Ramos (cell line): Measurements from ENCODE around the gene FABP3.

ENCODE experiments used
- in situ Hi-C: fragments of 300-500 bp; cut with MboI; formaldehyde crosslinking; loops from one replicate; pipeline ENCODE4 v1.14.3; 2022; ENCODE audit warnings: low sequenced_read_pairs; ENCODE audit not compliant: unreplicated experiment

FABP3 gene

DNA sequence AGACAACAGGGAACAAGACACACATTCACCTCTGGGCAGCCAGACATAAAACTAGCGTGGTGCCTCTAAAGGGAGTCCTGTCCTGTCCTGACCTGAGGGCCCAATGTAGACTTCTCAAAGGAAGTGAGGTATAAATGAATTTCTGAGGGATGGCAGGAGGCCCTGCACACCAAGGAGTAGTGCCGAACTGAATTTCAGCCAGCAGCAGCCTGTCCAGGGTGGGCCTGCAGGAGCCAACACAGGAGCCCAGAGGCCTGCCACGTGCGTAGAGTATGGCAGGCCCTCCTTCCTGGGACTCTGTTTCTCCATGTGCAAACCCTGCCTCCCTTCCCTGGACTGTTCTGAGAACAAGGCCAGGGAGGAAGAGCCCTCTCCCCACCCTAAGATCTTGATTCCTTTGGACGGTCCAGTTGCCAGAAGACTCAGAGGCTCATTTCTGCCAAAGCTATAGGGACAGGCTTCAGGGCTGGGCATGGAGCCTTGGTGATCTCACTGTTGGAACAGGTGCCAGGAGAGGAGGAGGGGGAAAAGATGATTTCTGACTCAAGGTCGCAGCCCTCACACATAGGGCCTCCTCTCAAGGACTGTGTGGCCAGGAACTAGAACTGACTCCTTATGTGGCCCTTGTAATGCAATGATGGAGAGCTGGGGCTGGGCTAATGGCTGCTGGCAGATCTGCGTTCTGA is 1.8 kb upstream of the FABP3 start:
- in situ Hi-C loops = no loop called here

DNA sequence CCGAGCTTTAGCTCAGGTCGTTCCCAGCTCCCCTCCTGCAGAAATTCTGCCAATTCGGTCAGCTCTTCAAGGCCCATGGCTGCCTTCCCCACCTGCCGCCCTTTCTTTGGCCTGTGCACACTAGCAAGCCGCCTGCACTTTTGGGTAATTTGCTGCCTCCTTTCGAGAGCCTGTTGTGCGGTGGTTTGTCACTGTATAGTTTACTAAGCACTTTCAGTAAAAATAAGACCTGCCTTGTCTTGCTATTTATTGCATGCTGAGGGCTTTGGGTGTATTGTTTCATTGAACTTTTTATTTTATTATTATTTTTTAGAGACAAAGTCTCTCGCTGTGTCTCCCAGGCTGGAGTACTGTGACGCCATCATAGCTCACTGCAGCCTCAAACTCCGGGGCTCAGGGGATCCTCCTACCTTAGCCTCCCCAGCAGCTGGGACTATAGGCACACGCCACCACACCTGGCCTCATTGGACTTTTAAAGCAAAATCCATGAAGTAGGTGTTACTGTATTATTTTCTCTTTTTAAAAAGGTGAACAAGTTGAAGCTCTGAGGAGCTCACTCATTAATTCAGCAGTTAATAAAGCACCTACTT is 1.1 kb upstream of the FABP3 start:
- in situ Hi-C loops = no loop called here

DNA sequence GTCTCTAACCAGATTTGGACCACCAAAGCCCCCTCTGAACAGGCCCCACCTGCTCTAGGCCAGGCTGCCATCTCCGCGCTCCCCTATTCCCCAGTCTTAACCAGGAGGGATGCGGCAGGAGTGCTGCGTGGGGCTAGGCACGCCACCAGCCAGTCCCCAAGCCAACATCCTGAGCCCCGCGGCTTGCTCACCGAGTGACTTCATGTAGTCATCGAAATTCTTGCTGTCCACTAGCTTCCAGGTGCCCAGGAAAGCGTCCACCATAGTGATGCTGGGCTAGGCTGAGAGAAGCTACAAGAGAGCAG is 173 bp downstream of the FABP3 start:
- in situ Hi-C loops = no loop called here

DNA sequence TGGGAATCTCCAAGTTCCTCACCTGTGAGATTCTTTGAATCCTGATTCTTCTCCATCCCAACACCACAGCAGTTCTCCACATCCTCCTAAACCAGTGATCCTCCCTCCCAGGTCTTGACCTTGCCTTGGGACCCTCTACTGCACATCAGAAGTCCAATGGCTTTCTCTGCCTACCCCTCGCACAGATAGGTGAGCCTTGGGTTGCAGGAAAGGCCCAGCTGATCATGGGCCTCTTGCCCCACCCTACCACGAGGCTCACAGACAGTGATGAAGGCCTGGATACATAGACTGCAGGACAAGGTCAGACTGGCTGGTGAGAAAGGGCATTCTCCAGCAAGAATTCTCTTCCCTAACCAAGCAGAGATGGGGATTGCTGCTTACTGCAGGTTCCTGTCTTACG is 825 bp downstream of the FABP3 start:
- in situ Hi-C loops = no loop called here

DNA sequence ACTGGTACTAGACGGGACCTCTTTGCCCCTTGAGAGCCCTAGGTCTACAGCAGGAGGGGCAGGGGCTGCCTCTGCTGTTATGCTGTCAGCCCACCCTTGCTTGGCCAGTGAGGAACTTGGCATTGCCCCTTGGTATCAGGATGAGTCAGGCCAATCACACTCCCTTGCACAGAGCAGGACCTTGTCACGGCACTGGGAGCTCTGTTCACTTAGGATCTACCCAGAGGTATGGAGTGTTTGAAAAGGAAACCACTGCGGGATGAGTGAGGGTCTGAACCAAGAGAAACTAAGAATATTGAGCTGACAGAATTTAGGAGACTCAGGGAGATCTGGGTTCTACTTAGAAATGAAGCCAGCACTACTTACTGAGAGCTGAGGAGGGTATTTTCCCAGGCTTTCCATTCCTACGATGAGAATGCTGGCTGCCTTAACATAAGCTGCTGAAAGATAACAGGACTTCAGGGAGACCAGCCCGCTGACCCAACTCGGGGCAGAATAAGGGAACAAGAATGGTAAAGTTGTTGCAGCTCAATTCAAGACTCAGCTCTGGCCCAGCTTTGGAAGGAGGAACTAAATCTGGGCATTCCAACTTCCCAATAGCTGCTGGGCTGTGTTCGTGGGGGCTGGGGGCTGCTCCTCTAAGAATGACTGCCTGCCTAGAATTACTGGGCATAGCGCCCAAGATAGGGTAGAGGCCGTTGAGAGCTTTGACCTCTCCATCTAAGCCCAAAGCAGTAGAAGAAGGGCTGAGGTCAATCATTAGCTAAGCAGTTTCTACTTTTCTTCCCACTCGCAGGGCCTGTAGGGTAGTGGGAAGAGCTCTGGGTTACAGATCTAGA is 1.5 kb downstream of the FABP3 start:
- in situ Hi-C loops = no loop called here

DNA sequence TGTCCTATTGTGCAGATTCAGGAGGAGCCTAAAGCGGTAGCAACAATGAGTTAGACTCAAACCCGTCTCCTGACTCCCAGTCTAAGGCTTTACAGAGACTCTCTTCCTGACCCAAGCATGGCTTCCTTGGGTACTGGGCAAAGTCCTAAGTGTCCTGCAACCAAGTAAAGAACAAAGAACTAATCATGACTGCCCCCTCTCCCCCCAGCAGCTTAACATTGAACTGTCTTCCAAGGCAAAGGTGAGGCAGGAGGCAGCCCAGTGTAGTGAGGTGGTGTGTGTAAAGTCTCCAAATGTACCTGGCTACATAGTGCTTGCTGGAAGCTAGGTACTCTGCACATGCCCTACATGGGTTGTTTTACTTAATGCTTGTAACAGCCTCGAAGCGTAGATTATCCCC is 2.3 kb downstream of the FABP3 start:
- in situ Hi-C loops = no loop called here

DNA sequence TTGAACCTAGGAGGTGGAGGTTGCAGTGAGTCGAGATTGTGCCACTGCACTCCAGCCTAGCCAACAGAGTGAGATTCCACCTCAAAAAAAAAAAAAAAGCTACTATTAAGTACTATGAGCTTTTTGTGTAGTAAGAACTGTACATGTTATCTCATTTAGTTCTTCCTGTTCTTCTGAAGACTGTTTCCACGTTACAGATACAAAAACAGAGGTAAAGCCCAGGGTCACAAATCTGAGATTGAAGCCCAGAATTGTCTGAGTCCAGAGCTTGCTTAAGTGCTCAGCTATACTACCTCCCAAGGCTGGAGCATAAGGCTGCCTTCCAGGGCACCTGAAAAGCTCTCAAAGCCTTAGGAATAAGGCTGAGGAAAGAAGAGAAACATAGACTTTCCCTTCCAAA is 2.9 kb downstream of the FABP3 start:
- in situ Hi-C loops = no loop called here

DNA sequence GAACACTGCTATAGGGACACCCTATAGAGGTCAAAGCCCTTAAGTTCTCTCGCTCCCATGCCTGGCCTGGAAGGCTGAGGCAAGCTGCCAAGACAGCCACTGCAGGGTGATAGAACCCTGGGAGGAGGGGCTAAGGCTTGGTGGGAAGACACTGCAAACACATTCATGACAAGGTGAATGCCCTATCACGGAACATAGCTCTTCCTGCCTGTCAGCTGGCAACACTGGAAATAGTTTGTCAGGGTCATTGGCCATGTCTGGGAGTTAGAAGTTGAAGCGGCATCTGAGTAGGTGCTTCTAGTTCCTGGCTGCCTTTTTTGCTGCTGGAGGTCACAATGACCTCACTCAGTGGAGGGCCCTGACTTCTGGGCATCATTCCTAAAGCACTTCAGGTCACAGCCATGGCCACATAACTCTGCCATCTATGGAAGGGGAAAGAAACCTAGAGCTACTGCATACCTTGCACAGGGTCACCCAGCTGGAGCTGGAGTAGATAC is 4.2 kb downstream of the FABP3 start:
- in situ Hi-C loops = no loop called here

DNA sequence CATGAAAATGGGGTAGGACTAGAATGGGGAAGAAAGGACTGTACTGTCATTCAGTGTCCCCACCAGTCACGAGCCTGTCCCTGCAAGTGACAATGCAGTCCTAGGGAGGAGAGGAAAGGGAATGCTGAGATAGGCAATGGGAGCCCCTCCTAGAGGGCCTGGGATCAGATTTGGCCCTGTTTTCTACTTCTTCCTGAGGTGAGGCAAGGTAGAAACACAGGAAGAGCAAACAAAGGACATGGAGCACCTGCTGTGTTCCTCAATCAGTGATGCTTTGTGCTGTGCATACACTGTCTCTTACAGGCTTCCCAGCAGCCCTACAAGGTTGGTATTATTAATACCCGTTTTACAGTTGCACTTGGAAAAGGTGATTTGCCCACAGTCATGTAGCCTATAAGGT is 6.1 kb downstream of the FABP3 start:
- in situ Hi-C loops = no loop called here

DNA sequence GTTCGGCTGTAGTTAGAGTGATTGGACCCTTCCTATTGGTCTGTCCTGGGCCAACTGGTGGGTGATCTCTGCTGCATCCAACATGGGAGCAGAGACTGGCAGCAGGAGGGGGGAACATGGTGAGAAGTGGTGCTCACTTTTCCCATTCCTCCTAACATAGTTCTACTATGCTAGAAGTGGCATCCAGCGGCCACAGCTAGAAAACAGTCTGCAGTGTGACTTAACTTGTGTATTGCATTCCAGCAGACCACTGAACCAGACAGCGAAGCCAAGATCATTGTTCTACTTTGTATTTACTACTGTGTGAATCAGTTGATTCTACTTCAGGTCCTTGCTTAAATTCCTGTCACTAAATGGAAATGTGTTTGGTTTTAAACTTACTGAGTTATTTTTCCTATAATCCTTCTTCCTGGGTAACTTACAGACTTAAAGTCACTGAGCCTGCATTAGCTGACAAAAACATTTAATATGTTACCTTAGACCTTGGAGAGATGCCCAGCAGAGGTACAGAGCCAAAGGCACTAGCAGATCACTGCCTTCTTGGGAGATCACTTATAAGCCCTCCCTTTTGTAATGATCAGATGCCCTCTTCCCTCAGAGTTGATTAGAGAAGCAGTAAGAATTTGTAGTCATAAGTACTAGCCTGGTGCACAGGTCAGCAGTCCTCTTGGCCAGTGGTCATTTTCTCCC is 8.2 kb downstream of the FABP3 start:
- in situ Hi-C loops = no loop called here

DNA sequence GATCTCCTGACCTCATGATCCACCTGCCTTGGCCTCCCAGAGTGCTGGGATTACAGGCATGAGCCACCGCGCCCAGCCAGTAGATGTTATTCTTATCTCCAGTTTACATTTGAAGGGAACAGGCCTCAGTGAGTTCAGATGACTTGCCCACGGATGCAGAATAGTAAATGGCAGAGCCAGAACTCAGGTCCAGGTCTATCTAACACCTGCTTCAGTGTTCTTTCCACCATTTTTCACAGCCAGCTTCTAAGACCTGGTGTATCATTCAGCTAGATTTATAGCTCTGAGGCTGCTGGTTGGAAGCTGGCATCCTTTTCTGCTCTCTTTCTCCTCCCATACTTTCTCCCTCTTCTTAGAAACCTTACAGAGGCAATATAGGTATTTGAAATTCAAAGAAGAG is 10.8 kb downstream of the FABP3 start:
- in situ Hi-C loops = no loop called here

DNA sequence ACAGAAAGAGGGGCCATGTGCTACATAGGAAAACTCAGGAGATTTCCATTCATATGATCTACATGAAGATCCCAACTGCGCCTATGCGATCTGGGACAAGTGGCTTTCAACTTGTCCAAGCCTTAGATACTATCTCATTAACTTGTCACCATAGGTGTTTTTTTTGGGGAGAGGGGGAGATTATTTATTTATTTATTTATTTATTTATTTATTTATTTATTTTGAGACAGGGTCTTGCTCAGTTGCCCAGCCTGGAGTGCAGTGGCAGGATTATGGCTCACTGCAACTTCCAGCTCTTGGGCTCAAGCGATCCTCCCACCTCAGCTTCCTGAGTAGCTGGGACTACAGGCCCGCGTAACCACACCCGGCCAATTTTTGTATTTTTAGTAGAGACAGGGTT is 11.3 kb downstream of the FABP3 start:
- in situ Hi-C loops = no loop called here

DNA sequence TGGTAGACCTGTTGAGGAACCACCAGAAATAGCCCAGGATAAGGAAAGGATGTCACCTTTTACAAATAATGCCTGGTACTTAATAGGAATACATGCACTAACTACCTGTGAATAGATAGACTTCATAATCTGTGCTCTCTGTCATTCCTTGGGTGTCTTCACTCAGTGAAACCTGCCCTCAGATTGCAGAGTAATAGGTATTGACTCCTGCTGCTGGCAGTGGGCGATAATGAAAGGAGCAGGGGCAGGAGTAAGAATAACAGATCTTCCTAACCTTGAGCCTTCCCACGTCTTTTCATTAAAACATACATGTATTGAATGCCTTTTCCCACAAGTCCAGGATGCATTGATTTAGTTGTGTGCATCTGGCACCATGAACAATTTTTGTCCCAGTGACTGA is 16.4 kb downstream of the FABP3 start:
- in situ Hi-C loops = no loop called here

DNA sequence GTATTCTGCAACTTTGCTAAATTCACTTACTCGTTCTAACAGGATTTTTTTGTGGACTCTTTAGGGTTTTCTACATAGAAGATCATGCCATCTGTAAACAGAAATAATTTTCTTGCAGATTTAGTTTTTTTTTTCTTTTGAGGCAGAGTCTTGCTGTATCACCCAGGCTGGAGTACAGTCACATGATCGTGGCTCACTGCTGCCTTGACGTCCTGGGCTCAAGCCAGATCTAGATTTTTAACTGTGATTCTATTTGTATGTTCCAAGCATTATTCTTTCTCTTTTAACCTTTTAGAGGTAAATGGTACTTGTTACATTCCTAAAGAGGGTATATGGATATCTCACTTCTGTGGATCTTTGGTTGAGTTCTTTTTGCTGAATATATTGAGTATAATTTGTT is 18.6 kb downstream of the FABP3 start:
- in situ Hi-C loops = no loop called here

DNA sequence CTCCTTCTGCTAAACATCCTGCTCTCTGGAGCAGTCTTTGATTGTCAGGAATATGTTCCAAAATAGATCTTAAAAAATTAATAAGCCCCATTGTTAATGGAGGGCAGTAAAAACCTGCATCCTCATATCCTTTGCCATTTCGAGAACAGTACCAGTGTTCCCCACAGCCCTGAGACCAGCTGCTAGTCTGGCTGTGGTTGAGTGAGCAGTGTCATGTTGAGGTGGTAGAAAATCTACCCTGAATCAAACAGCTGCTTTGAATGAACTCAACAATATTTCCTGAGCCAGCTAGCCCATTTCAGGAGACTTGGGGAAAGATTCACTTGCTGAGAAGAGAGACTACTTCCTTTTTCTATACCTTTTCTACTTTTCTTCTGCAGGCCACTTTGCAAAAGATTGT is 24.4 kb downstream of the FABP3 start:
- in situ Hi-C loops = no loop called here

DNA sequence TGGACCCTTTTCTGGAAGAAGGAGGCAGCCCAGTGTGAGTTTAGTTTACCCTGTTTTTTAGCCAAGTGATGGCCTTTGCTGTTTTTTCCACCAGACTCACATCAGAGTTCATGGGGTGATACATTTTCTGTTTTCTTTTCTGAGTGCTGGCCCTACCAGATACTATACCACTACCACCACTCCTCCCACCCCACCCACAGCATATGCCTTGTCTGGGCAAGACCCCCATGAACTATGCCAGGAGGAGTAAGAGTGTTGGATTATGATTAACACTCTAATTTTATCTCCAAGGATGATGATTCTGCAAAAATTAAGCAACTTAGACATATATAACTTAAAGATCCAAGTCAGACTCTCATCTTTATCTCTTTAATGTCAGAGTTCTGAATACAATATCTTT is 26.1 kb downstream of the FABP3 start:
- in situ Hi-C loops = no loop called here

DNA sequence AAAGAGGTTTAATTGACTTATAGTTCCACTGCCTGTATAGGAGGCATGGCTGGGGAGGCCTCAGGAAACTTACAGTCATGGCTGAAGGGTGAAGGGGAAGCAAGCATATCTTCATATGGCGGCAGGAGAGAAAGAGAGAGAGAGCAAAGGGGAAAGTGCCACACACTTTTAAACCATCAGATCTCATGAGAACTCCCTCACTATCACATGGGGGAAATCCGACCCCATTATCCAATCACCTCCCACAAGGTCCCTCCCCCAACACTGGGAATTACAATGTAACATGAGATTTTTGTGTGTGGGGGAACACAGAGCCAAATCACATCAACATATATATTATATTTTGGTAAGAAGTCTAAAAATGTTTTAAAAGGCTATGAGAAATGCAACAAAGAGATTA is 27.2 kb downstream of the FABP3 start:
- in situ Hi-C loops = no loop called here

DNA sequence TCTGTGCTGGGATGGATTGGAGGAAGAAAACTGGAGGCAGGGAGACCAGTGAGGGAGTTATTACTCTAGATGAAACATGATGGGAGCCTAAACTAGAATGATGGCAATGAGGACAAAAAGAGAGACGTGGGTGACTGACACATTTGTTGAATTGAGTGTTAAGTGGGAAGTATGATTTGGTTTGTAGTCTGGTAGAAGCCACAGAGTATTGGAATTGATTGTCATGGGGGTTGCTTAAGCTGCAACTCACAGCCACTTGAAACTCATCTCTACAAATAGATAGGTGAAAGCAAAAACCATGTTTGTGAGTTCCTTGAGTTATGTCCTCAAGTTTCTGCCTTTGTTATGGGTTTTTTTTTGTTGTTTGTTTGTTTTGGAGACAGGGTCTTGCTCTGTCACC is 28.4 kb downstream of the FABP3 start:
- in situ Hi-C loops = no loop called here

DNA sequence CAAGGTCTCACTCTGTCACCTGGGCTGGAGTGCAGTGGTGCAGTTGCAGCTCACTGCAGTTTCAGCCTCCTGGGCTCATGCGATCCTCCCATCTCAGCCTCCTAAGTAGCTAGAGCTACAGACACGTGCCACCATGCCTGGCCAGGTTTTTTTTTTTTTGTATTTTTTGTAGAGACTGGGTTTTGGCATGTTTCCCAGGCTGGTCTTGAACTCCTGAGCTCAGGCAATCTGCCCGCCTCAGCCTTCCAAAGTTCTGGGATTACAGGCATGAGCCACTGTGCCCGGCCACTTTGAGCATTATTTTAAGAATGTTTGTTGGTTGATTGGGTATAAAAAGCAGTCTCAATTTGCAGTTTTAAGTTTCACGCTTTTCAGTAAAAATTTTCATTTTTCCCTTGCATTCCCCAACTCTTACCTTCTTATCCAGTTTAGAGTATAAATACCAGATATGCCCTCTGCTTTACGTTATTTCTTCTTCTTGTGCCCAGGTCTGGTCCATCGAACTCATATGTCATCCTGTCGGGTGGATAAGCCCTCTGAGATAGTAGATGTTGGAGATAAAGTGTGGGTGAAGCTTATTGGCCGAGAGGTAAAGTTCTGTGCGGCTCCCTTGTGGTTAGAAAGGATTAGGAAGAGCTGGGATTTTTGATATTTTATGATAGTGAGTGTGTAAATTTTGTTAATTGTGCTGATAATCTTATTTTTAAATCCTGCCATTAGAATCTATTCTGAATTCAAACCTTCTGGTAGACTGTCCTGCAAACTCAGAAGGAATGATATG is 36.0 kb downstream of the FABP3 start:
- in situ Hi-C loops = no loop called here

DNA sequence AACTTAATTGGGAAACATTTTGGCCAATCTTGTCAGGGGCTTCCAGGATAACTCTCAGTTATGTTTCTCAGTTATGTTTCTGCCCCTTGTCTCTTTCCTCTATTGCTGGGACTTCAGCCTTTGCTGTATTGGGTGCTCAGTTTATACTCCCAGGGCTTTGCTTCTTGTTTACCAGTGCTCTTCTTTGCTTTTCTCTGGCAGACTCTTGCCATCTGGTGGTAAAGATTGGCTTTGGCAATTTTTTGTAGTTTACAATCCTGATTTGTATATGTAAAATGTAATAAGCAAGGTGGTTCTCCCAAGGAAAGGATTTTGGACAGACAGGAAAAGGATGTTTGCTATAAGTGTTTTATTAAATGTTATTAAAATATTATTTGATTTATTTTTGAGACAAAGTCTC is 37.9 kb downstream of the FABP3 start:
- in situ Hi-C loops = no loop called here
